HFF-Myc (cell line): Measurements from ENCODE around the gene DSC3.
"Not testable (repeated sequence)": the region's sequence is repeated elsewhere in the genome, so short reads cannot be mapped to it uniquely, and the experiment has no call there.

Experiments used
- DNase-seq: peaks from one replicate; pipeline ENCODE4 v3.0.0-alpha.2; 2011; ENCODE audit warnings: low read depth; ENCODE audit errors: extremely low read depth
- H3K4me3 ChIP-seq: replicated peaks from 2 replicates; pipeline ENCODE4 v1.5.1; 2011; ENCODE audit warnings: low read depth, mild to moderate bottlenecking, control low read depth, low read length
- TF ChIP-seq, protein P1 (sequence below): IDR thresholded peaks from 2 replicates; pipeline ENCODE4 v1.5.1; 2012; ENCODE audit warnings: mild to moderate bottlenecking, low read depth, low read length, control low read depth; ENCODE audit errors: missing control alignments

DSC3 gene

GRCh38 chr18:31030574-31031278 lies 11.8 kb downstream of the DSC3 start:
- no peak for DNase-seq
- TF ChIP-seq, protein P1, sequence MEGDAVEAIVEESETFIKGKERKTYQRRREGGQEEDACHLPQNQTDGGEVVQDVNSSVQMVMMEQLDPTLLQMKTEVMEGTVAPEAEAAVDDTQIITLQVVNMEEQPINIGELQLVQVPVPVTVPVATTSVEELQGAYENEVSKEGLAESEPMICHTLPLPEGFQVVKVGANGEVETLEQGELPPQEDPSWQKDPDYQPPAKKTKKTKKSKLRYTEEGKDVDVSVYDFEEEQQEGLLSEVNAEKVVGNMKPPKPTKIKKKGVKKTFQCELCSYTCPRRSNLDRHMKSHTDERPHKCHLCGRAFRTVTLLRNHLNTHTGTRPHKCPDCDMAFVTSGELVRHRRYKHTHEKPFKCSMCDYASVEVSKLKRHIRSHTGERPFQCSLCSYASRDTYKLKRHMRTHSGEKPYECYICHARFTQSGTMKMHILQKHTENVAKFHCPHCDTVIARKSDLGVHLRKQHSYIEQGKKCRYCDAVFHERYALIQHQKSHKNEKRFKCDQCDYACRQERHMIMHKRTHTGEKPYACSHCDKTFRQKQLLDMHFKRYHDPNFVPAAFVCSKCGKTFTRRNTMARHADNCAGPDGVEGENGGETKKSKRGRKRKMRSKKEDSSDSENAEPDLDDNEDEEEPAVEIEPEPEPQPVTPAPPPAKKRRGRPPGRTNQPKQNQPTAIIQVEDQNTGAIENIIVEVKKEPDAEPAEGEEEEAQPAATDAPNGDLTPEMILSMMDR: no peak
- H3K4me3 ChIP-seq: no peak overlapping the region

DNA sequence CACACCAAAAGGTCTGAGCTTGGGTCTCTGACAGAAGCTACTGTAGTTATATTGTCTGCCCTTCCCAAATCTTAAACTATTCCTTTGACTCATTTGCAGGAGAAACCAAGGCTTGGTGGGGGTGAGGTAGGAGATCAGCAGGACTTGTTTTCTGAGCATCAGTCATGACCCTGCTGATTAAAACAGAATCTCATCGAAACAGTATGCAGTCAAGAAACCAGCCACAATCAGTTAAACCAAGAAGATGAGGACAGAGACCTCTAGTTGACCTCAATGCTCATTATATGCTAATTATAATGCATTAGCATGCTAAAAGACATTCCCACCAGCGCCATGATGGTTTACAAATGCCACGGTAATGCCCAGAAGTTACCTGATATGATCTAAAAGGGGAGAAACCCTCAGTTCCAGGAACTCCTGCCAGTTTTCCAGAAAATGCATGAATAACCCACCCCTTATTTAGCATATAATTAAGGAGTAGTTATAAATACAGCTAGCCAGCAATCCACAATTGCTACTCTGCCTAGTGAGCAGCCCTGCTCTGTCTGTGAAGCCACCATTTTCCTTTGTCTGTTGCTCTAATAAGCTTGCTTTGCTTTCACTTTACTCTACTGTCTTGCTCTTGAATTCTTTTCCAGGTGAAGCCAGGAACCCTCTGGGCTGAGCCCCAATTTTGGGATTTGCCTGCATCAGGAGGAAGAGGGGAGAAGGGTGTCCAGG lies 26.7 kb downstream of the DSC3 start:
- no peak for DNase-seq
- no peak overlapping the region for H3K4me3 ChIP-seq
- TF ChIP-seq, protein P1: no peak

DNA sequence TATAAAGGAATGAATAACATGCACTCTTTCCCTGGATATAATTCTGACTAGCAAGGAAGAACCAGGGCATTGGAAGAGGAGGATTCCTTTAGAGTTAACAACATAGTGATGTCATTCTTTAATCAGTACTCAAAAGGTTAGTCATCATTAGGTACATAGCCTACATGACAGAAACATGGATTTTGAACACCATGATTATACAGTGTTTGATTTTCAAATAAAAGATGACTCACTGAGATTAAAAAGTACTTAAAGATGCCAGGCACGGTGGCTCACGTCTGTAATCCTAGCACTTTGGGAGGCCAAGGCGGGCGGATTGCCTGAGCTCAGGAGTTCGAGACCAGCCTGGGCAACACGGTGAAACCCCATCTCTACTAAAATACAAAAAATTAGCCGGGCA lies 31.1 kb downstream of the DSC3 start:
- DNase-seq, H3K4me3 ChIP-seq: not testable (repeated sequence)

GRCh38 chr18:31010601-31011000 lies 31.9 kb downstream of the DSC3 start:
- TF ChIP-seq, protein P1: no peak
- H3K4me3 ChIP-seq: no peak overlapping the region
- DNase-seq: no peak

DNA sequence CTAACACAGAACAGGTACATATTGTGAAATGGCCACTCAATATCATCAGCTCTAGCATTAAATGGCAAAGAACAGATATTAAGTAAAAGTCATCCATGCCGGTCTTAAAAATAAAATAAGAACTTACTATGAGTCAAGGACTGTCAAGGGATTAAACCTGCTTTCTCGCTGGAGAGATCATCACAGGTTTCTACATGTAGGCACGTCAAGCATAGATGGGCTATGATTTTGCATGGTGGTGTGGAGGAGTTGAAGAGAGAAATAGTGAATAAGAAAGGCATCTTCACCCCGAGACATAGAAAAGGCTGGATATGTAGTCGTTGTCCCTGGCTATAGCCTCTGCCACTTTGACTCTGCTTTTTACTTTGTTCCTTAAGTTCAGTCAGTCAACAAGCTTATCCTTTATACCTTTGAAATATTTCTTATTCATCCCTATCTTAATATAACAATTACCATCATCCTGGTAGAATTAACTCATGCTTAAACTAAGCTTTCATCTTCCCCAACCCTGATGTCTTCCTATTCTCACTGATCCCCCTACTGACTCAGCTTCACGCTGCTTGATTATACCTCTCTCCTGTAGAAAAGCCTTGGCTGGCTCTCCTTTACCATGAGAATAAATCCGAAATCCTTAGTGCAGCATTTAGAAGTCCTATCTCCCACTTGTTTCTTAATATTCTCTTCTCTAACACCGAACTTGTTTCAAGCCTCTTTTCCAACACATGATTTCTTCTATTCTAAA lies 42.5 kb downstream of the DSC3 start:
- TF ChIP-seq, protein P1: no peak
- no peak overlapping the region for H3K4me3 ChIP-seq
- DNase-seq: no peak

GRCh38 chr18:30999186-30999585 lies 43.4 kb downstream of the DSC3 start:
- DNase-seq: no peak
- TF ChIP-seq, protein P1: no peak
- no peak overlapping the region for H3K4me3 ChIP-seq

- no peak overlapping the region for H3K4me3 ChIP-seq
- no peak for DNase-seq
- TF ChIP-seq, protein P1: no peak
These were observed 45.3 kb downstream of the DSC3 start for GRCh38 chr18:30997223-30997622.
